Measurements from ENCODE around the gene BTK.

Gene BTK

DNA sequence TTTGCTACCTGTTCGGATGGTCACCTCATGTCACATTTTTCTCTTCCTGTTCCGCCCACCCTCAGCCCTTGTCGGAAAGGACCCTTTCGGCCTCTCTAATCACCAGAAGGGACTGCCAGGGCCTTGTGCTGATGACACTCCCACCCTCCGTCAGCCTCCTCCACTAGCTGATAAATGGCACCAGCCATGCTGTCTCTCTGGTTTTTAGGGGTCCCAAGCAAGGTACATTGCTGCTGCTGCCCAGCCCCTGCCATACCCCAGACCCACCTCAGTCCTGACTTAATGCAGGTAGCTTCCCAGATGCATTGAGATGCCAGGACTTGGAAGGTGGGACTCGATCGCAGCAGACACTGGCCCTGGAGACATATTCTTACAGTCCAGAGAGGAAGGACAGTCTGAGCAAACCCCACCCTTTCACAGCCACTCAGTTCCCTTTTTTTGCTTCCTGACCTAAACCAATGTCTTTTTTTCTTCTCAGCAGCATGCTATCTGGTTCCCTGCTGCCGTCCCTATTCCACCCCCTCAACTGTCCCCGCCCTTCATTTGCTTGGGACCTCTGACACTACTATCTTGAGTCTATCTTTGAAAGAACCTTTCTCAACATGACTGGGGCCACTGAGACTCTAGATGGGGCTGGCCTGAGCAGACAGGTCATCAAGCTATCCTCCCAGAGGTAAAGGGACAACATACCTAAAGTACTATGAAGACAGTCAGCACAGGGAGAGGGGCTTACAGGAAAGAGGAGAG is at the start of gene BTK:
Gene BTK (minus strand): TSS at position 397 of the 747 bp plus-strand sequence. CDS start 10,907 bp downstream, outside the sequence.
- TF ChIP-seq, protein P1, sequence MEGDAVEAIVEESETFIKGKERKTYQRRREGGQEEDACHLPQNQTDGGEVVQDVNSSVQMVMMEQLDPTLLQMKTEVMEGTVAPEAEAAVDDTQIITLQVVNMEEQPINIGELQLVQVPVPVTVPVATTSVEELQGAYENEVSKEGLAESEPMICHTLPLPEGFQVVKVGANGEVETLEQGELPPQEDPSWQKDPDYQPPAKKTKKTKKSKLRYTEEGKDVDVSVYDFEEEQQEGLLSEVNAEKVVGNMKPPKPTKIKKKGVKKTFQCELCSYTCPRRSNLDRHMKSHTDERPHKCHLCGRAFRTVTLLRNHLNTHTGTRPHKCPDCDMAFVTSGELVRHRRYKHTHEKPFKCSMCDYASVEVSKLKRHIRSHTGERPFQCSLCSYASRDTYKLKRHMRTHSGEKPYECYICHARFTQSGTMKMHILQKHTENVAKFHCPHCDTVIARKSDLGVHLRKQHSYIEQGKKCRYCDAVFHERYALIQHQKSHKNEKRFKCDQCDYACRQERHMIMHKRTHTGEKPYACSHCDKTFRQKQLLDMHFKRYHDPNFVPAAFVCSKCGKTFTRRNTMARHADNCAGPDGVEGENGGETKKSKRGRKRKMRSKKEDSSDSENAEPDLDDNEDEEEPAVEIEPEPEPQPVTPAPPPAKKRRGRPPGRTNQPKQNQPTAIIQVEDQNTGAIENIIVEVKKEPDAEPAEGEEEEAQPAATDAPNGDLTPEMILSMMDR (conservative IDR thresholded peaks at IDR 0.05): no peak
- no peak within 1 kb of the TSS for H3K27ac ChIP-seq

DNA sequence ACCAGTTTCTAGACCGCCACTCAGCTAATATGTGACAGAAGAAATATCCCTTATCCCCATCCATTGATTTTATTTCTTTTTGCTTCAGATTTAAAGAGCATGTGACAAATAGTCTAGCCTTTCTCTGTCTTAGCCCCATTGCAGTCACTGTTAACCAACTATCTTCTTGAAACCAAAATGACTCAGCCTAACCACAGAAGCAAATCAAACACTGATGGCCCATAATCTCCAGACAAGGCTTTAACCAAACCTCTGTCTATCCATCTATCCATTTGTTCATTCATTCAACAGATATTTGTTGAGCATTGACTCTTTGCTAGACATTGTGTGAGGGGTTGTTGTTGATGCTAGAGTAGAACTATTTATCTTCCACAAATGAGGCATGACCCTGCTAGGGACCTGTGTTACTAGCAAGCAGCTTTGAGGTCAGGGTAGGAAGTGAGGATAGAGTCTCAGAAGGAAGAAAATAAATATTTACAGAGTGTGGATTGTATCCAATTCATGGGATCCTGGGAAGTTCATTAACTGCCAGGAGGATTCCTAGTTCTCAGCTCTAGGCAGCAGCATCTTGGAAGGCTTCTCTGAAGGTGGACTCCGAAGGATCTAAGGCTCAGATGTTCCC is 44.6 kb upstream of the BTK start:
- TF ChIP-seq, protein P1 (conservative IDR thresholded peaks at IDR 0.05): no peak
- H3K27ac ChIP-seq: no peak overlapping the region

GRCh38 chrX:101429934-101430333 is 43.9 kb upstream of the BTK start:
- no peak overlapping the region for H3K27ac ChIP-seq
- TF ChIP-seq, protein P1 (conservative IDR thresholded peaks at IDR 0.05): no peak

- TF ChIP-seq, protein P1 (conservative IDR thresholded peaks at IDR 0.05): no peak
- no peak overlapping the region for H3K27ac ChIP-seq
Observed at GRCh38 chrX:101427954-101428353, 42.0 kb upstream of the BTK start.

DNA sequence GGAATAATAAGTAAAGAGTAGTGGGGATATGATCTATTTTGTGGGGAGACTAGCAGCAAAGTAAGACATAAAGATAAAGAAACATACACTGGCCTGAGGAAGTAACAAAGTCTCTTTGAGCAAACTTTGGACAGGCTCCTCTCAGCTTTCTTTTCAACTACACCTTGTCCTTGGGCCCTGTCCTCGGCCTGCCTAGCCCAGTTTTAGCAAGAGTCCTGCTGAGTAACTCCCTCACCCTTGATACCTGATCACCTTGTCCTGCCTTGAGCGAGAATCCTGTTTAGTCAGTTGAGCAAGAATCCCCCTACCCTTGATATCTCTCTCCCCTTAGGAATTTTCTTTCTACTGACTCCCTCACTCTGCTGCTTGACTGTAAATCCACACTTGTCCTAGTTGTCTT is 33.5 kb upstream of the BTK start:
- TF ChIP-seq, protein P1 (conservative IDR thresholded peaks at IDR 0.05): no peak
- no peak overlapping the region for H3K27ac ChIP-seq

- TF ChIP-seq, protein P1 (conservative IDR thresholded peaks at IDR 0.05): no peak
- H3K27ac ChIP-seq: no peak overlapping the region
Observed at GRCh38 chrX:101417981-101418841, 32.2 kb upstream of the BTK start.

GRCh38 chrX:101417190-101417589 is 31.2 kb upstream of the BTK start:
- TF ChIP-seq, protein P1 (conservative IDR thresholded peaks at IDR 0.05): no peak
- H3K27ac ChIP-seq: no peak overlapping the region

Measured in VCaP (cell line).